ENCODE measurements around the gene TNFAIP8L3.

- TF ChIP-seq JUND (IDR thresholded peaks at IDR 0.05) (no peak), SP1 (IDR thresholded peaks at IDR 0.05) (no peak), GABPA (IDR thresholded peaks at IDR 0.05 in 1 of 2, conservative IDR thresholded peaks at IDR 0.05 in 1 of 2) (no peak), REST (IDR thresholded peaks at IDR 0.05) (no peak), RAD21 (IDR thresholded peaks at IDR 0.05) (no peak), FOXA1 (IDR thresholded peaks at IDR 0.05) (no peak), EGR1 (IDR thresholded peaks at IDR 0.05; ENCODE audit: low read depth in 2 of 2) (no peak), TAF1 (conservative IDR thresholded peaks at IDR 0.05) (no peak), YY1 (IDR thresholded peaks at IDR 0.05) (no peak), NR2F2 (IDR thresholded peaks at IDR 0.05) (no peak)
- TF ChIP-seq, protein P1, sequence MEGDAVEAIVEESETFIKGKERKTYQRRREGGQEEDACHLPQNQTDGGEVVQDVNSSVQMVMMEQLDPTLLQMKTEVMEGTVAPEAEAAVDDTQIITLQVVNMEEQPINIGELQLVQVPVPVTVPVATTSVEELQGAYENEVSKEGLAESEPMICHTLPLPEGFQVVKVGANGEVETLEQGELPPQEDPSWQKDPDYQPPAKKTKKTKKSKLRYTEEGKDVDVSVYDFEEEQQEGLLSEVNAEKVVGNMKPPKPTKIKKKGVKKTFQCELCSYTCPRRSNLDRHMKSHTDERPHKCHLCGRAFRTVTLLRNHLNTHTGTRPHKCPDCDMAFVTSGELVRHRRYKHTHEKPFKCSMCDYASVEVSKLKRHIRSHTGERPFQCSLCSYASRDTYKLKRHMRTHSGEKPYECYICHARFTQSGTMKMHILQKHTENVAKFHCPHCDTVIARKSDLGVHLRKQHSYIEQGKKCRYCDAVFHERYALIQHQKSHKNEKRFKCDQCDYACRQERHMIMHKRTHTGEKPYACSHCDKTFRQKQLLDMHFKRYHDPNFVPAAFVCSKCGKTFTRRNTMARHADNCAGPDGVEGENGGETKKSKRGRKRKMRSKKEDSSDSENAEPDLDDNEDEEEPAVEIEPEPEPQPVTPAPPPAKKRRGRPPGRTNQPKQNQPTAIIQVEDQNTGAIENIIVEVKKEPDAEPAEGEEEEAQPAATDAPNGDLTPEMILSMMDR (IDR thresholded peaks at IDR 0.05; ENCODE audit: low read depth, low read length, missing input control) = no peak
- TF ChIP-seq, protein P2, sequence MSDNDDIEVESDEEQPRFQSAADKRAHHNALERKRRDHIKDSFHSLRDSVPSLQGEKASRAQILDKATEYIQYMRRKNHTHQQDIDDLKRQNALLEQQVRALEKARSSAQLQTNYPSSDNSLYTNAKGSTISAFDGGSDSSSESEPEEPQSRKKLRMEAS (IDR thresholded peaks at IDR 0.05) = no peak
- TF ChIP-seq, protein P3, sequence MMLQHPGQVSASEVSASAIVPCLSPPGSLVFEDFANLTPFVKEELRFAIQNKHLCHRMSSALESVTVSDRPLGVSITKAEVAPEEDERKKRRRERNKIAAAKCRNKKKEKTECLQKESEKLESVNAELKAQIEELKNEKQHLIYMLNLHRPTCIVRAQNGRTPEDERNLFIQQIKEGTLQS (IDR thresholded peaks at IDR 0.05) = no peak
Observed at GRCh38 chr15:51097553-51098330, 3.0 kb upstream of the TNFAIP8L3 start.

All from liver (tissue), 3 donors.